CD14-positive monocyte (primary cell): Measurements from ENCODE around the gene SKIL. TPM values are rescaled to one million over a fixed set of nuclear protein-coding genes. Genes with fewer than 3 reads are reported as not detected.

ENCODE experiments used
- DNase-seq, 3 donors: peaks; one replicate each; pipeline ENCODE4 v3.0.0-alpha.2; 2011 to 2022
- H2AFZ ChIP-seq: 2 replicates; pipeline ENCODE4 v1.6.0; 2012; ENCODE audit warnings: mild to moderate bottlenecking, low read depth, low read length, inconsistent platforms; ENCODE audit not compliant: insufficient read depth, poor library complexity, severe bottlenecking
- H3K27ac ChIP-seq, 2 donors: 1 replicate in 1 of 2; 2 replicates in 1 of 2; pipeline ENCODE4 v1.5.1; 2012 to 2013; ENCODE audit warnings: low read length in 2 of 2, control low read depth in 1 of 2, inconsistent platforms in 1 of 2, low read depth in 1 of 2, mild to moderate bottlenecking in 1 of 2
- H3K27me3 ChIP-seq, 2 donors: one replicate each; pipeline versions ENCODE4 v1.6.0 to v1.6.1; 2011 to 2013; ENCODE audit warnings: low read length in 2 of 2; ENCODE audit not compliant: control insufficient read depth in 2 of 2, insufficient read depth in 2 of 2
- H3K36me3 ChIP-seq, 2 donors: replicated peaks in 1 of 2; 1 replicate in 1 of 2; 2 replicates in 1 of 2; pipeline versions ENCODE4 v1.5.1 to v1.6.1; 2012 to 2013; ENCODE audit warnings: low read length in 2 of 2, control low read depth in 1 of 2, inconsistent platforms in 1 of 2, mild to moderate bottlenecking in 1 of 2; ENCODE audit not compliant: insufficient read depth in 2 of 2, control insufficient read depth in 1 of 2
- H3K4me1 ChIP-seq, 2 donors: 1 replicate in 1 of 2; 2 replicates in 1 of 2; pipeline versions ENCODE4 v1.5.1 to v1.6.1; 2012 to 2013; ENCODE audit warnings: low read length in 2 of 2, control low read depth in 1 of 2, inconsistent platforms in 1 of 2, mild to moderate bottlenecking in 1 of 2, moderate library complexity in 1 of 2; ENCODE audit not compliant: insufficient read depth in 2 of 2, control insufficient read depth in 1 of 2
- H3K4me2 ChIP-seq: replicated peaks from 2 replicates; pipeline ENCODE3; 2012; ENCODE audit warnings: low read length, moderate library complexity, mild to moderate bottlenecking; ENCODE audit not compliant: poor library complexity, severe bottlenecking; ENCODE audit errors: extremely low read depth
- H3K4me3 ChIP-seq, 3 experiments: fragments of 200-600 bp in 1 of 3; sonication (generic) in 1 of 3; replicated peaks in 1 of 3; 1 replicate in 2 of 3; 2 replicates in 1 of 3; pipeline ENCODE4 v1.5.1; 2011 to 2013; ENCODE audit warnings: low read length in 3 of 3, mild to moderate bottlenecking in 3 of 3, control low read depth in 2 of 3, low read depth in 2 of 3, inconsistent platforms in 1 of 3, moderate library complexity in 1 of 3
- H3K79me2 ChIP-seq: 2 replicates; pipeline ENCODE4 v1.6.0; 2012; ENCODE audit warnings: mild to moderate bottlenecking, control low read depth, inconsistent platforms, low read length, moderate library complexity; ENCODE audit not compliant: insufficient read depth
- H3K9ac ChIP-seq: 2 replicates; pipeline ENCODE4 v1.6.0; 2017; ENCODE audit warnings: low read length, mild to moderate bottlenecking; ENCODE audit not compliant: insufficient read depth, poor library complexity, severe bottlenecking
- H3K9me3 ChIP-seq, 2 donors: replicated peaks in 1 of 2; 1 replicate in 1 of 2; 2 replicates in 1 of 2; pipeline versions ENCODE4 v1.5.1 to v1.6.1; 2012 to 2013; ENCODE audit warnings: low read length in 2 of 2, control low read depth in 1 of 2; ENCODE audit not compliant: control insufficient read depth in 1 of 2, insufficient read depth in 1 of 2
- H4K20me1 ChIP-seq: 2 replicates; pipeline ENCODE4 v1.6.0; 2012; ENCODE audit warnings: mild to moderate bottlenecking, low read length, control low read depth, moderate library complexity; ENCODE audit not compliant: insufficient read depth
- H3K27ac Mint-ChIP-seq, 7 donors: one replicate each; pipeline ENCODE4 v1.8.0; 2020; ENCODE audit warnings: mild to moderate bottlenecking in 7 of 7, mixed read lengths in 7 of 7, moderate library complexity in 6 of 7, inconsistent platforms in 2 of 7
- H3K27me3 Mint-ChIP-seq, 3 donors: one replicate each; pipeline ENCODE4 v1.8.0; 2021 to 2022; ENCODE audit warnings: low read depth in 3 of 3, mild to moderate bottlenecking in 3 of 3, mixed read lengths in 3 of 3, moderate library complexity in 3 of 3, inconsistent platforms in 1 of 3
- H3K36me3 Mint-ChIP-seq, 2 donors: one replicate each; pipeline ENCODE4 v1.8.0; 2020; ENCODE audit warnings: mixed read lengths in 2 of 2, inconsistent platforms in 1 of 2, mild to moderate bottlenecking in 1 of 2
- H3K4me1 Mint-ChIP-seq: one replicate; pipeline ENCODE4 v1.8.0; 2020; ENCODE audit warnings: mild to moderate bottlenecking, mixed read lengths
- H3K4me3 Mint-ChIP-seq, 2 donors: one replicate each; pipeline ENCODE4 v1.8.0; 2020; ENCODE audit warnings: mild to moderate bottlenecking in 2 of 2, mixed read lengths in 2 of 2, moderate library complexity in 1 of 2
- H3K9me3 Mint-ChIP-seq, 7 donors: one replicate each; pipeline ENCODE4 v1.8.0; 2020 to 2022; ENCODE audit warnings: mixed read lengths in 7 of 7, mild to moderate bottlenecking in 6 of 7, moderate library complexity in 6 of 7, inconsistent platforms in 2 of 7
- WGBS: methylation state at CpG from one replicate; pipeline ENCODE4 v1.1.5; 2013; ENCODE audit warnings: missing lambda C conversion rate; ENCODE audit not compliant: insufficient coverage; 5-methylcytosine and 5-hydroxymethylcytosine counted together
- intact Hi-C, 2 donors: fragments of 100-400 bp; cut with micrococcal nuclease; formaldehyde crosslinking; loops; one replicate each; pipeline versions ENCODE4 v1.15.0 to v1.15.1; 2023
- polyA plus RNA-seq, 3 donors: library from polyadenylated mRNA; depleted of rRNA in 1 of 3; unstranded in 2 of 3; stranded (reverse) in 1 of 3; fragments of 300-500 nt in 2 of 3; fragments of >200 nt in 1 of 3; fragmentation: Illumina TruSeq in 2 of 3; gene quantifications; 1 replicate in 2 of 3; 2 replicates in 1 of 3; pipeline ENCODE4 v1.2.3, GENCODE V29; 2012 to 2021
- TF ChIP-seq, protein P1 (sequence below): fragments of 200-600 bp; IDR thresholded peaks from one replicate; pipeline ENCODE4 v1.8.0; 2022; ENCODE audit warnings: antibody characterized with exemption, mild to moderate bottlenecking

The SKIL gene
- polyA plus RNA-seq, 3 donors = 7.5 to 13.4 (median 9.2) TPM

- peaks cover 0 to 5% of the 10 kb centered on the region in 2 donors for H3K36me3 ChIP-seq
- H3K9ac ChIP-seq = peak overlapping the region; percentile 84
- Mint-ChIP-seq H3K27ac (peak overlapping the region; percentile 97 to 99 (median 98)), H3K36me3 (peaks cover 18 to 27% of the 10 kb centered on the region in 2 donors), H3K4me1 (peaks cover 51% of the 10 kb centered on the region), H3K27me3 (peaks cover 0 to 15% (median 7%) of the 10 kb centered on the region in 3 donors), H3K4me3 (peak overlapping the region; percentile 79 to 89), H3K9me3 (peaks cover 0 to 5% (median 2%) of the 10 kb centered on the region in 7 donors)
- H3K79me2 ChIP-seq = no peaks in the 10 kb centered on the region
- H2AFZ ChIP-seq = peak overlapping the region; percentile 0
- peak overlapping the region; percentile 83 for H3K4me2 ChIP-seq
- H3K4me1 ChIP-seq = peaks cover 42 to 56% of the 10 kb centered on the region in 2 donors
- intact Hi-C loops = loop anchor here (2.0 to 10.0 kb wide), 4 partner anchors 39 to 584 kb away; partner anchors contain the start of genes MYNN (in 2 of the 2), PRKCI (in 1 of the 2) and SEC62 (in 1 of the 2)
- no peaks in the 10 kb centered on the region for H3K27me3 ChIP-seq
- under 1% methylated on average over 49 of the region's 60 CpGs for WGBS
- peak overlapping the region; percentile 98 to 99 for H3K27ac ChIP-seq
- peak in 2 of 3 donors; percentile 67 to 74 for DNase-seq
- TF ChIP-seq, protein P1, sequence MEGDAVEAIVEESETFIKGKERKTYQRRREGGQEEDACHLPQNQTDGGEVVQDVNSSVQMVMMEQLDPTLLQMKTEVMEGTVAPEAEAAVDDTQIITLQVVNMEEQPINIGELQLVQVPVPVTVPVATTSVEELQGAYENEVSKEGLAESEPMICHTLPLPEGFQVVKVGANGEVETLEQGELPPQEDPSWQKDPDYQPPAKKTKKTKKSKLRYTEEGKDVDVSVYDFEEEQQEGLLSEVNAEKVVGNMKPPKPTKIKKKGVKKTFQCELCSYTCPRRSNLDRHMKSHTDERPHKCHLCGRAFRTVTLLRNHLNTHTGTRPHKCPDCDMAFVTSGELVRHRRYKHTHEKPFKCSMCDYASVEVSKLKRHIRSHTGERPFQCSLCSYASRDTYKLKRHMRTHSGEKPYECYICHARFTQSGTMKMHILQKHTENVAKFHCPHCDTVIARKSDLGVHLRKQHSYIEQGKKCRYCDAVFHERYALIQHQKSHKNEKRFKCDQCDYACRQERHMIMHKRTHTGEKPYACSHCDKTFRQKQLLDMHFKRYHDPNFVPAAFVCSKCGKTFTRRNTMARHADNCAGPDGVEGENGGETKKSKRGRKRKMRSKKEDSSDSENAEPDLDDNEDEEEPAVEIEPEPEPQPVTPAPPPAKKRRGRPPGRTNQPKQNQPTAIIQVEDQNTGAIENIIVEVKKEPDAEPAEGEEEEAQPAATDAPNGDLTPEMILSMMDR = no peak
- no peaks in the 10 kb centered on the region for H3K9me3 ChIP-seq
- peak overlapping the region; percentile 52 to 76 (median 64) for H3K4me3 ChIP-seq
- peaks cover 37% of the 10 kb centered on the region for H4K20me1 ChIP-seq
Observed at GRCh38 chr3:170356596-170357175, 829 bp upstream of the SKIL start.

- peak overlapping the region; percentile 90 for H3K4me2 ChIP-seq
- Mint-ChIP-seq H3K36me3 (peaks cover 22 to 31% of the 10 kb centered on the region in 2 donors), H3K27me3 (peaks cover 3 to 15% (median 3%) of the 10 kb centered on the region in 3 donors), H3K4me3 (peak overlapping the region; percentile 88 to 95), H3K4me1 (peaks cover 52% of the 10 kb centered on the region), H3K27ac (peak overlapping the region; percentile 89 to 97 (median 94)), H3K9me3 (peaks cover 0 to 5% (median 2%) of the 10 kb centered on the region in 7 donors)
- TF ChIP-seq, protein P1 = peak; percentile 64
- peak overlapping the region; percentile 72 to 92 (median 83) for H3K4me3 ChIP-seq
- 0% methylated on average over 13 of the region's 44 CpGs for WGBS
- H4K20me1 ChIP-seq = peaks cover 47% of the 10 kb centered on the region
- H3K36me3 ChIP-seq = peaks cover 0 to 5% of the 10 kb centered on the region in 2 donors
- H3K79me2 ChIP-seq = no peaks in the 10 kb centered on the region
- intact Hi-C loops = loop anchor here (5.0 to 10.0 kb wide), 3 partner anchors 41 to 586 kb away; partner anchors contain the start of genes MYNN (in 2 of the 2) and PRKCI (in 1 of the 2)
- H3K9me3 ChIP-seq = no peaks in the 10 kb centered on the region
- peak overlapping the region; percentile 79 to 93 for H3K27ac ChIP-seq
- peak; percentile 76 to 81 (median 80) for DNase-seq
- peak overlapping the region; percentile 96 for H3K9ac ChIP-seq
- no peak overlapping the region for H2AFZ ChIP-seq
- peaks cover 39 to 50% of the 10 kb centered on the region in 2 donors for H3K4me1 ChIP-seq
- H3K27me3 ChIP-seq = no peaks in the 10 kb centered on the region
Observed at GRCh38 chr3:170358042-170359010, 811 bp downstream of the SKIL start.
